GM18508 (cell line): ENCODE measurements around the gene P2RY13.

Experiments used
- ATAC-seq: cut with Tn5 transposase; IDR thresholded peaks from one replicate; pipeline ENCODE4 v1.9.1; 2021; ENCODE audit warnings: moderate number of reproducible peaks; ENCODE audit not compliant: insufficient read depth, unreplicated experiment

Gene P2RY13

GRCh38 chr3:151329363-151329762, at the start of gene P2RY13:
TSS of gene P2RY13 (minus strand) at chr3:151329549. CDS start at chr3:151329528, 21 bp downstream.
- ATAC-seq = no peak

GRCh38 chr3:151377768-151378385, 48.5 kb upstream of the P2RY13 start:
- ATAC-seq = no peak

DNA sequence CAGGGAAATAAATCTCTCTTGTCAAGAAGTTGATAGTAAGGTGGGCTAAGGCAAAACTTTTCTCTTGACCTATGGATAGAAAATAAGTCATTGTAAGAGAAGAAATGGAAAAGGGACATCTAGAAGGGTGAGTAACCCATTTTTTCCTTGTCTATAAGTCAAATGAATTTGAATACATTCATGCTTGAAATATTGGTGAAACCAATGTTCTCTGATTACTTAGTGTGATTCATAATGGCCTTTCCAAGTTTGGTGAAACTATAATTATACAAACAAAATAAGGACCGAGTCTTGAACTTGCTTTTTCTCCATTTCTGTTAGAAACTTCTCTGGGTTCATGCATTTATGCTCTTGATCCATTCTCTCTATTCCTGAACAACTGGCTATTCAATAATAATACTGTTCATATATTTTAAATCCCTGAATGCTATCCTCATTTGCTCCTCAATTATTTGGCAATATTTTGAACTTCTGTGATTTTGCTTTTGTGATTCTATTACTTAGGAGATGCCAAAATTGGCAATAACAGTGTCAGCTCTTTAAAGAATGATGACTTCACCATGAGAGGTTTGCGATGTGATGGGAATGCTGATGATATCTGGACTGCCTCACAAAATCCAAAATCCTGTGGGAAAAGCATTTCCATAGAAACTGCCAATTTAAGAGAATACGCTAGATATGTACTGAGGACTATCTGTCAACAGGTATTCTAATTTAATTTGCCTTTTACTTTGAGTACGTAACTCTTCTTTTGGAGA, 42.9 kb upstream of the P2RY13 start:
- no peak for ATAC-seq

DNA sequence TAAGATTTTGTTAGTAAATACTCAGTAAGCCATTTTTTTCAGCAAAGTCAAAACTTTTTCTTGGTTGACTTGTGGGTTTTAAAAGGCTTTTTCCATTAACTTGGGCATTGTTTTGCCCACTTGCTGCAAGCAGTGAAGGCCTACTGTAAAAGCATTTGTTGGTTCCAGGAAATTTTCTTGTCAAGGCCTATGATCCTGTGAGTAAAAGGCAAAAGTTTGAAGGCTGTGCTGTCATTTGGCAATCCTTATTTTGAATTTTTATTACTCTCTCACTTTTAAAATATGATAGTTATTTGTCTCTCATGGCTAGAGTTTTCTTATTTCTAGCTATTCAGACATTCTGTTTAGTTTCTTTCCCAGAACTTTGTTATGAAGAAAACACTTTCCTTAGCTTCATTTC, 42.2 kb upstream of the P2RY13 start:
- no peak for ATAC-seq

DNA sequence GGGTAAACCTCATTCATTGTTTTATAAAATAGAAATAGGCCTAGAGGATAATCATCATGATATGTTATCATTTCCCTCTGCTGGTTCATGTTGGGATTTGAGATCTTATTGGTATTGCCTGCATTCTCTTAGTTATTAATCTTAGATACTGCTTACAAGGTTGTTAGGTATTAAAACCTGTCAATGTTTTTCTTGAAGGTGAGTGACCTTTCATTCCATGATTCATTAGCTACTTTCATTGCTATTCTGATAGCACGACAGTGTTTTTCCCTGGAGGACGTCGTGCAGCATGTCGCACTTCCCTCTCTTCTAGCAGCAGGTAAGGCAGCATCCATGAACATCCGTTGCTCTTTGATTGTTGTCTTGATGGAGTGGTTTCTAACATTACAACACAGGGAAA, 38.1 kb upstream of the P2RY13 start:
- no peak for ATAC-seq

GRCh38 chr3:151366993-151367392, 37.6 kb upstream of the P2RY13 start:
- no peak for ATAC-seq

- ATAC-seq = no peak
These were observed 33.4 kb upstream of the P2RY13 start for GRCh38 chr3:151362751-151363174.

GRCh38 chr3:151357463-151357850, 28.1 kb upstream of the P2RY13 start:
- ATAC-seq = no peak

DNA sequence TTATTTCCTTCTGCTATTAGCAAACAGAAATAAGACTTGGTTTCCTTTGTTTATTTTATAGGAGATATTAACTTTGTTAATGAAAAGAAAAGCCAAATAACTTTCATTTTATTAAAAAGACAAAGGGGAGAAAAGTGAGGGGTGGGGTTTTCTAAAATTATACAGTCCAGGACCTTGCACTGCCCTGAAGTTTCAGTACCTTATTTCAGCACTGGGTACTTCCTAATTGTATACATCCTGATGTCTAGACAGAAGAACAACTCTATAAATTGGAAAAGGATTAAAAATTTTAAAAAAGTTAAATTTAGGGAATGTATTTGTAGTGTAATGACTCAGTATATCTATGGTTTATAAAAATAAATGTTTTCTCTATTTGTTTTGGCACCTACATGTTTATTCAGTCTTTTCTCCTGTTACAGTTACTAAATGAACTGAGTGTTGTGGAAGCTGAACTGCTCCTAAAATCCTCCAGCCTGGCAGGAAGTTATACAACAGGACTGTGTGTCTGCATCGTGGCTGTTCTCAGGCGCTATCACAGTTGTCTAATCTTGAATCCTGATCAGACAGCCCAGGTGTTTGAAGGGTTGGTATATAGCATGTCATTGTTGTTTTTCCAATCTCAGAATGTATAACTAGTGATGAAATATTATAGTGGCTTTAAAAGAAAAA, 27.6 kb upstream of the P2RY13 start:
- no peak for ATAC-seq

GRCh38 chr3:151351648-151352047, 22.3 kb upstream of the P2RY13 start:
- ATAC-seq = no peak

DNA sequence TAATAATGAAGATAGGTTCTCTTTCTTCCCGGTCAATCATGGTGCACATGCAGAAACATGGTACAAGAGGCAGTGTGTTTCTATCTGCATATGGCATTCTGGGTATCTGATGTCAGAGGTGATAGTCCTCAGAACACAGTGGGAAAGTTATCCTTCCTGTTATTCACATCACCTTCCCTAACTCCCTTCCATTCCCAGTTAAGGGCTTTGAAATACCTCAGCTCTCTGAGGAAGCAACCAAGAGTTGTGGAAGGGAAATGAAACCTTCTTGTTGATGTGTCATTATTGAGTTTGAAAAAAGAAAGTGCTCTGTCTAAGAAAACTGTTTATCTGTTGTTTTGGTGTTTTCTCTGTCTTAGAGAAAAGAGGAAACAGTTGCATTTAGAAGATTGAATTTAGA, 21.9 kb upstream of the P2RY13 start:
- ATAC-seq = peak; percentile 73

DNA sequence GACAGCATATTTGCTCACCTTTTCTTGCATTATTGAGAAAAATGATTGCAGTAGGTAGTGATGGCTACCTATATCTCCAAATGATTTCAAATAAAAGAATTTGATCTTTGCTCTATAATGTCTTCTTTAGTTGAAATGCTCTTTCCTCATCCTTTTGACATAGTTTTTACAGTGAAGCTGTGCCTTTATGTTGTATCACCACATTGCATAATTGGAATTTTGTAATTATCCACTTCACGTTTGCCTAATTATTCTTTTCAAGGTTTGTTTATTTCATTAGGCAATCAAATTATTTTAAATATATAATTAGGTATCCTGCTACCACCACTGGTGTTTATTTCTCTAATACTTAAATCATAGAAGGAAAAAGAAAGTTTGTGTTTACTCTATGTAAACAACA, 21.3 kb upstream of the P2RY13 start:
- no peak for ATAC-seq

GRCh38 chr3:151347432-151347831, 18.1 kb upstream of the P2RY13 start:
- ATAC-seq = no peak

DNA sequence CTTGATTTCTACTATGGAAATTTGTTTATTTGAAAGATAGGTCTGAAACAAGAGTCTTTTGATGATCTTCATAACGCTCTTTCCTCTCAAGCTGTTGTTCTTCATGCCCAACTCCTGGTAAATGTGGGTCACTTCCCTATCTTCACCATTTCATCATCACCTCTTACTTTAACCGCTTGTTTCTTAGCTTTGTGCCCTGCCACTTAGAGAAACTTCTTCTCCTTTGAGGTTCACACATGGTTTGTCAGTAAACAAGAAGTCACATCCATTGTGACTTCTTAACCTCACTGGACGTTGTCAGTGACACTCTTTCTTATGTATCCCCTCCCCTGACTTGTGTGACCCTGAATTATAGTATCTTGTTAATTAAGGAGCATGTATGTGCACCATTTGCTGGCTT, 16.9 kb upstream of the P2RY13 start:
- ATAC-seq = no peak

GRCh38 chr3:151345859-151346258, 16.5 kb upstream of the P2RY13 start:
- no peak for ATAC-seq

GRCh38 chr3:151331696-151332095, 2.3 kb upstream of the P2RY13 start:
- no peak for ATAC-seq

GRCh38 chr3:151330899-151331298, 1.6 kb upstream of the P2RY13 start:
- ATAC-seq = no peak

DNA sequence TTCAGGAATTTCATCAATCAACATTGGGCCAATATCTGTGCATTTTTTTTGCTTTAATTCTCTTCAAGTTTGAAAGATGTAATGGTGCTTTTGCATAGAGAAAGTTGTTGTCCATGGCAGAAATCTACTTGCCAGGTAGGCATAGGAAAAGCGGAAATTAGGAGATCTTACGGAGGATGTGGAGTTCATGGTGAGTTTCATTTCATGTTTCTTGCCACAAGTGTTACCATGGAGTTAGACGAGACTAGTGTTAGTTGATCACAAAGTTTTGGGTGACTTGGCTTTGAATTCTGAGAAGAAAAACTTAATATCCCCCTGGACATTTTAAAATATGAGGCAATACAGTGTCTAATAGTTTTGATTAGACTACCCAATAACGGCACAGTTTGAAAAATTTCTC, 1.0 kb upstream of the P2RY13 start:
- ATAC-seq = no peak

GRCh38 chr3:151328298-151328995, 902 bp downstream of the P2RY13 start:
- ATAC-seq = no peak

GRCh38 chr3:151327571-151328198, 1.7 kb downstream of the P2RY13 start:
- no peak for ATAC-seq
